ENCODE measurements around the gene SYT1.

DNA sequence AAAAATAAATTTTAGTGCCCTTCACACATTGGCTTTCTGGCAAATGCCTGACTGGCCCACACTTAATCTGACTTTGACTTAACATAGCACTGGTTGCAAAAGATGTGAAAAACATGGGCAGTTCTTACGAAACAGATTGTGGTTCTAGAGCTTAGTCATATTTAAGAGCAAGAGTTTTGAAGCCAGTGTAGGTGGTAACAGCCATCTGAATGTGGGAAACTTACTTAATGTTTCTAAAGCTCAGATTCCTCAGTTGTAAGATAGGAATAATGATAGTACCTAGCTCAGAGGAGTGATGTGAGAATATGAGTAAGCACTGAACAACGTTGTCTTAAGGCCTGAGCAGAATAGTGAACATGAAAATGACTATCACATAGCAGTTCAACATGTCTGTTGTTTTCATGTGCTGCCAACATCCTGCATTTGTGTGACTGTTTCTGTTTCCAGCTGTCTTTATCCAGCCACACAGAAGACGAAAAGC is 262.7 kb downstream of the SYT1 start:
- TF ChIP-seq, protein P1, sequence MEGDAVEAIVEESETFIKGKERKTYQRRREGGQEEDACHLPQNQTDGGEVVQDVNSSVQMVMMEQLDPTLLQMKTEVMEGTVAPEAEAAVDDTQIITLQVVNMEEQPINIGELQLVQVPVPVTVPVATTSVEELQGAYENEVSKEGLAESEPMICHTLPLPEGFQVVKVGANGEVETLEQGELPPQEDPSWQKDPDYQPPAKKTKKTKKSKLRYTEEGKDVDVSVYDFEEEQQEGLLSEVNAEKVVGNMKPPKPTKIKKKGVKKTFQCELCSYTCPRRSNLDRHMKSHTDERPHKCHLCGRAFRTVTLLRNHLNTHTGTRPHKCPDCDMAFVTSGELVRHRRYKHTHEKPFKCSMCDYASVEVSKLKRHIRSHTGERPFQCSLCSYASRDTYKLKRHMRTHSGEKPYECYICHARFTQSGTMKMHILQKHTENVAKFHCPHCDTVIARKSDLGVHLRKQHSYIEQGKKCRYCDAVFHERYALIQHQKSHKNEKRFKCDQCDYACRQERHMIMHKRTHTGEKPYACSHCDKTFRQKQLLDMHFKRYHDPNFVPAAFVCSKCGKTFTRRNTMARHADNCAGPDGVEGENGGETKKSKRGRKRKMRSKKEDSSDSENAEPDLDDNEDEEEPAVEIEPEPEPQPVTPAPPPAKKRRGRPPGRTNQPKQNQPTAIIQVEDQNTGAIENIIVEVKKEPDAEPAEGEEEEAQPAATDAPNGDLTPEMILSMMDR (IDR thresholded peaks at IDR 0.05; ENCODE audit: insufficient read depth, low read depth, low read length), result no peak
- no peak for TF ChIP-seq EZH2 (IDR thresholded peaks at IDR 0.05; ENCODE audit: insufficient read depth, low read length)

All from astrocyte (in vitro differentiated cells and primary cell).